ENCODE results near the gene BEST4.

Gene BEST4

GRCh38 chr1:44821240-44821715 lies 33.3 kb upstream of the BEST4 start:
- Histone ChIP-seq H2BK12ac (ENCODE audit: low read length) (no peak overlapping the region), H3K9me3 (replicated peaks in 1 of 2; ENCODE audit: control insufficient read depth in 2 of 2, insufficient read depth in 1 of 2, low read depth in 1 of 2, low read length in 2 of 2) (peaks cover 0 to 7% of the 10 kb centered on the region in 2 donors), H2AK5ac (ENCODE audit: low read depth, low read length) (peak overlapping the region; percentile 93), H4K8ac (ENCODE audit: low read depth, low read length) (no peak overlapping the region), H3K27me3 (ENCODE audit: control insufficient read depth in 3 of 3, insufficient read depth in 3 of 3, low read depth in 1 of 3, low read length in 3 of 3) (no peaks in the 10 kb centered on the region), H3K36me3 (replicated peaks in 1 of 2; ENCODE audit: control insufficient read depth in 2 of 2, insufficient read depth in 2 of 2, low read length in 2 of 2) (no peaks in the 10 kb centered on the region), H3K9ac (ENCODE audit: low read depth, low read length, poor library complexity) (no peak overlapping the region), H3K18ac (ENCODE audit: low read length) (peak overlapping the region; percentile 55), H3K4me1 (ENCODE audit: control insufficient read depth in 2 of 2, insufficient read depth in 1 of 2, low read depth in 1 of 2, low read length in 2 of 2) (peaks cover 0 to 10% of the 10 kb centered on the region in 2 donors), H3K4ac (ENCODE audit: low read length) (no peak overlapping the region), H2BK120ac (ENCODE audit: low read depth, low read length) (no peak overlapping the region), H3K27ac (replicated peaks; ENCODE audit: low read length) (peak overlapping the region; percentile 15), H2BK5ac (ENCODE audit: low read length) (peak overlapping the region; percentile 2), H3K4me2 (ENCODE audit: insufficient read depth, low read length, poor library complexity, severe bottlenecking) (no peak overlapping the region), H3K23ac (ENCODE audit: low read depth, low read length, poor library complexity) (peak overlapping the region; percentile 92), H3K79me1 (ENCODE audit: low read depth, low read length) (peaks cover 4% of the 10 kb centered on the region), H3K14ac (ENCODE audit: low read length) (peak overlapping the region; percentile 49), H2AFZ (ENCODE audit: low read length) (no peak overlapping the region), H3K4me3 (ENCODE audit: low read length in 2 of 2) (no peak overlapping the region), H4K91ac (ENCODE audit: low read depth, low read length, poor library complexity) (no peak overlapping the region), H2BK15ac (ENCODE audit: low read length) (peak overlapping the region; percentile 96)
- no peak for DNase-seq (ENCODE audit: low spot score)
- WGBS, 2 donors (ENCODE audit: extremely low coverage in 2 of 2, insufficient read length in 2 of 2, insufficient replicate concordance in 1 of 2), result no CpG with 5 or more reads among the region's 9 CpGs

GRCh38 chr1:44820328-44821239 lies 32.6 kb upstream of the BEST4 start:
- peaks cover 0 to 7% of the 10 kb centered on the region in 2 donors for H3K9me3 ChIP-seq (replicated peaks in 1 of 2; ENCODE audit: control insufficient read depth in 2 of 2, insufficient read depth in 1 of 2, low read depth in 1 of 2, low read length in 2 of 2)
- H3K36me3 ChIP-seq (replicated peaks in 1 of 2; ENCODE audit: control insufficient read depth in 2 of 2, insufficient read depth in 2 of 2, low read length in 2 of 2), result peaks cover 0 to 4% of the 10 kb centered on the region in 2 donors
- peak overlapping the region; percentile 94 for H3K14ac ChIP-seq (ENCODE audit: low read length)
- H4K8ac ChIP-seq (ENCODE audit: low read depth, low read length), result no peak overlapping the region
- peak overlapping the region; percentile 92 for H3K23ac ChIP-seq (ENCODE audit: low read depth, low read length, poor library complexity)
- no peak overlapping the region for H4K91ac ChIP-seq (ENCODE audit: low read depth, low read length, poor library complexity)
- DNase-seq (ENCODE audit: low spot score), result no peak
- WGBS, 2 donors (ENCODE audit: extremely low coverage in 2 of 2, insufficient read length in 2 of 2, insufficient replicate concordance in 1 of 2), result no CpG with 5 or more reads among the region's 25 CpGs
- peak overlapping the region; percentile 84 for H3K4me2 ChIP-seq (ENCODE audit: insufficient read depth, low read length, poor library complexity, severe bottlenecking)
- H3K27me3 ChIP-seq (ENCODE audit: control insufficient read depth in 3 of 3, insufficient read depth in 3 of 3, low read depth in 1 of 3, low read length in 3 of 3), result no peaks in the 10 kb centered on the region
- H2BK120ac ChIP-seq (ENCODE audit: low read depth, low read length), result peak overlapping the region; percentile 98
- H2BK15ac ChIP-seq (ENCODE audit: low read length), result peak overlapping the region; percentile 96
- H2AFZ ChIP-seq (ENCODE audit: low read length), result no peak overlapping the region
- peaks cover 4% of the 10 kb centered on the region for H3K79me1 ChIP-seq (ENCODE audit: low read depth, low read length)
- peak overlapping the region; percentile 100 for H2BK5ac ChIP-seq (ENCODE audit: low read length)
- peak overlapping the region in 1 of 2 donors; percentile 66 for H3K4me3 ChIP-seq (ENCODE audit: low read length in 2 of 2)
- H3K4me1 ChIP-seq (ENCODE audit: control insufficient read depth in 2 of 2, insufficient read depth in 1 of 2, low read depth in 1 of 2, low read length in 2 of 2), result peaks cover 0 to 10% of the 10 kb centered on the region in 2 donors
- peak overlapping the region; percentile 94 for H2AK5ac ChIP-seq (ENCODE audit: low read depth, low read length)
- peak overlapping the region; percentile 89 for H3K9ac ChIP-seq (ENCODE audit: low read depth, low read length, poor library complexity)
- peak overlapping the region; percentile 100 for H3K18ac ChIP-seq (ENCODE audit: low read length)
- peak overlapping the region; percentile 87 for H2BK12ac ChIP-seq (ENCODE audit: low read length)
- H3K4ac ChIP-seq (ENCODE audit: low read length), result no peak overlapping the region
- peak overlapping the region; percentile 90 for H3K27ac ChIP-seq (replicated peaks; ENCODE audit: low read length)

- H2BK120ac ChIP-seq (ENCODE audit: low read depth, low read length), result peak overlapping the region; percentile 98
- WGBS, 2 donors (ENCODE audit: extremely low coverage in 2 of 2, insufficient read length in 2 of 2, insufficient replicate concordance in 1 of 2), result no CpG with 5 or more reads among the region's 33 CpGs
- H3K4me1 ChIP-seq (ENCODE audit: control insufficient read depth in 2 of 2, insufficient read depth in 1 of 2, low read depth in 1 of 2, low read length in 2 of 2), result peaks cover 0 to 10% of the 10 kb centered on the region in 2 donors
- no peaks in the 10 kb centered on the region for H3K27me3 ChIP-seq (ENCODE audit: control insufficient read depth in 3 of 3, insufficient read depth in 3 of 3, low read depth in 1 of 3, low read length in 3 of 3)
- peak overlapping the region; percentile 94 for H2AK5ac ChIP-seq (ENCODE audit: low read depth, low read length)
- peaks cover 0 to 7% of the 10 kb centered on the region in 2 donors for H3K9me3 ChIP-seq (replicated peaks in 1 of 2; ENCODE audit: control insufficient read depth in 2 of 2, insufficient read depth in 1 of 2, low read depth in 1 of 2, low read length in 2 of 2)
- H3K36me3 ChIP-seq (replicated peaks in 1 of 2; ENCODE audit: control insufficient read depth in 2 of 2, insufficient read depth in 2 of 2, low read length in 2 of 2), result peaks cover 0 to 12% of the 10 kb centered on the region in 2 donors
- H3K27ac ChIP-seq (replicated peaks; ENCODE audit: low read length), result peak overlapping the region; percentile 90
- H2BK12ac ChIP-seq (ENCODE audit: low read length), result peak overlapping the region; percentile 87
- peak overlapping the region; percentile 96 for H2BK15ac ChIP-seq (ENCODE audit: low read length)
- peak overlapping the region; percentile 93 for H4K8ac ChIP-seq (ENCODE audit: low read depth, low read length)
- peak overlapping the region; percentile 92 for H3K23ac ChIP-seq (ENCODE audit: low read depth, low read length, poor library complexity)
- peak; percentile 78 for DNase-seq (ENCODE audit: low spot score)
- H3K4me2 ChIP-seq (ENCODE audit: insufficient read depth, low read length, poor library complexity, severe bottlenecking), result peak overlapping the region; percentile 84
- peaks cover 4% of the 10 kb centered on the region for H3K79me1 ChIP-seq (ENCODE audit: low read depth, low read length)
- H4K91ac ChIP-seq (ENCODE audit: low read depth, low read length, poor library complexity), result peak overlapping the region; percentile 95
- H3K4ac ChIP-seq (ENCODE audit: low read length), result no peak overlapping the region
- H2BK5ac ChIP-seq (ENCODE audit: low read length), result peak overlapping the region; percentile 100
- peak overlapping the region; percentile 100 for H3K18ac ChIP-seq (ENCODE audit: low read length)
- no peak overlapping the region for H2AFZ ChIP-seq (ENCODE audit: low read length)
- peak overlapping the region; percentile 89 for H3K9ac ChIP-seq (ENCODE audit: low read depth, low read length, poor library complexity)
- H3K14ac ChIP-seq (ENCODE audit: low read length), result peak overlapping the region; percentile 94
- peak overlapping the region in 1 of 2 donors; percentile 73 for H3K4me3 ChIP-seq (ENCODE audit: low read length in 2 of 2)
Observed at GRCh38 chr1:44819608-44820327, 31.8 kb upstream of the BEST4 start.

Data from neuronal stem cell (in vitro differentiated cells).